GM23338 (cell line): Measurements from ENCODE around the gene AOC2. TPM values are rescaled to one million over a fixed set of nuclear protein-coding genes. Genes with fewer than 3 reads are reported as not detected.
"Not testable (repeated sequence)": the region's sequence is repeated elsewhere in the genome, so short reads cannot be mapped to it uniquely, and the experiment has no call there.

Experiments
- ATAC-seq: fragments of 200-7000 bp; cut with Tn5 transposase; 3 replicates; pipeline ENCODE4 v1.9.1; 2020
- DNase-seq: peaks from one replicate; pipeline ENCODE4 v3.0.0-alpha.2; 2015; ENCODE audit warnings: low spot score
- H2AFZ ChIP-seq: fragments of 200-600 bp; sonication (generic); 2 replicates; pipeline ENCODE4 v1.8.0; 2016; ENCODE audit warnings: antibody characterized with exemption, mild to moderate bottlenecking, moderate library complexity
- H3F3A ChIP-seq: fragments of 200-600 bp; sonication (generic); replicated peaks from 2 replicates; pipeline ENCODE4 v1.8.0; 2017; ENCODE audit warnings: antibody characterized with exemption, mixed run types, low read depth
- H3K27ac ChIP-seq: fragments of 200-600 bp; sonication (generic); 2 replicates; pipeline ENCODE4 v1.6.1; 2016; ENCODE audit warnings: low read depth
- H3K27me3 ChIP-seq: fragments of 200-600 bp; sonication (generic); 2 replicates; pipeline ENCODE4 v1.8.0; 2016; ENCODE audit warnings: mild to moderate bottlenecking, mixed run types, moderate library complexity; ENCODE audit not compliant: insufficient read depth
- H3K36me3 ChIP-seq: fragments of 200-600 bp; sonication (generic); 2 replicates; pipeline ENCODE4 v1.8.0; 2016; ENCODE audit warnings: mild to moderate bottlenecking; ENCODE audit not compliant: insufficient read depth
- H3K4me1 ChIP-seq: fragments of 200-600 bp; sonication (generic); 2 replicates; pipeline ENCODE4 v1.8.0; 2016; ENCODE audit warnings: mild to moderate bottlenecking, moderate library complexity; ENCODE audit not compliant: insufficient read depth
- H3K4me2 ChIP-seq: fragments of 200-600 bp; sonication (generic); 2 replicates; pipeline ENCODE4 v1.7.1; 2017; ENCODE audit warnings: mixed run types
- H3K4me3 ChIP-seq: fragments of 200-600 bp; sonication (generic); 2 replicates; pipeline ENCODE4 v1.6.1; 2016; ENCODE audit warnings: mixed run types
- H3K79me2 ChIP-seq: fragments of 200-600 bp; sonication (generic); replicated peaks from 2 replicates; pipeline ENCODE4 v1.8.0; 2017; ENCODE audit warnings: mild to moderate bottlenecking; ENCODE audit not compliant: insufficient read depth
- H3K9me2 ChIP-seq: fragments of 200-600 bp; sonication (generic); 2 replicates; pipeline ENCODE4 v1.8.0; 2017; ENCODE audit not compliant: insufficient read depth
- H4K20me1 ChIP-seq: fragments of 200-600 bp; sonication (generic); replicated peaks from 2 replicates; pipeline ENCODE4 v1.8.0; 2017; ENCODE audit warnings: mild to moderate bottlenecking; ENCODE audit not compliant: insufficient read depth
- H3K27ac Mint-ChIP-seq: 2 replicates; pipeline ENCODE4 v1.8.0; 2020; ENCODE audit warnings: inconsistent platforms, mild to moderate bottlenecking, moderate library complexity, mixed read lengths
- H3K27me3 Mint-ChIP-seq: 3 replicates; pipeline ENCODE4 v1.8.0; 2022; ENCODE audit warnings: low read depth, mild to moderate bottlenecking, moderate library complexity, mixed read lengths, inconsistent platforms; ENCODE audit not compliant: insufficient read depth, poor library complexity
- H3K36me3 Mint-ChIP-seq: 3 replicates; pipeline ENCODE4 v1.8.0; 2021; ENCODE audit warnings: low read depth, mild to moderate bottlenecking, inconsistent platforms, moderate library complexity, mixed read lengths
- H3K4me1 Mint-ChIP-seq: 3 replicates; pipeline ENCODE4 v1.8.0; 2020; ENCODE audit warnings: mild to moderate bottlenecking, inconsistent platforms, mixed read lengths
- H3K4me3 Mint-ChIP-seq: 3 replicates; pipeline ENCODE4 v1.8.0; 2021; ENCODE audit warnings: moderate library complexity, mild to moderate bottlenecking, inconsistent platforms, mixed read lengths
- H3K9me3 Mint-ChIP-seq: 3 replicates; pipeline ENCODE4 v1.8.0; 2020; ENCODE audit warnings: moderate library complexity, mild to moderate bottlenecking, inconsistent platforms, mixed read lengths
- CREB1 ChIP-seq: fragments of 250-450 bp; sonication (Bioruptor Pico); IDR thresholded peaks from 2 replicates; pipeline ENCODE4 v1.5.0; 2020; ENCODE audit warnings: low read depth, mild to moderate bottlenecking, moderate library complexity
- ETS1 ChIP-seq: IDR thresholded peaks from 2 replicates; pipeline ENCODE4 v1.6.1; 2016; ENCODE audit warnings: antibody characterized with exemption
- EZH2 ChIP-seq: fragments of 200-600 bp; sonication (generic); IDR thresholded peaks from one replicate; pipeline ENCODE4 v1.8.0; 2017; ENCODE audit warnings: antibody characterized with exemption, mild to moderate bottlenecking, low read depth; ENCODE audit not compliant: unreplicated experiment
- NANOG ChIP-seq: IDR thresholded peaks from 2 replicates; pipeline ENCODE4 v1.6.1; 2016; ENCODE audit warnings: antibody characterized with exemption, borderline replicate concordance
- REST ChIP-seq: IDR thresholded peaks from one replicate; pipeline ENCODE4 v1.6.1; 2018; ENCODE audit warnings: antibody characterized with exemption; ENCODE audit not compliant: unreplicated experiment
- ZNF114 ChIP-seq: fragments of 250-450 bp; sonication (Bioruptor Pico); IDR thresholded peaks from 2 replicates; pipeline ENCODE4 v1.5.0; 2020; ENCODE audit warnings: mild to moderate bottlenecking, moderate library complexity
- polyA plus RNA-seq: library from polyadenylated mRNA; unstranded; fragments of >200 nt; fragmentation: Nextera tagmentation; extraction: Ambion mirVana; gene quantifications from 2 replicates; pipeline ENCODE4 v1.2.1, GENCODE V29; 2016
- total RNA-seq: library from RNA; depleted of rRNA; stranded (reverse); fragments of >200 nt; shearing (Covaris generic); gene quantifications from 2 replicates; pipeline ENCODE4 v1.2.3, GENCODE V29; 2014

Gene AOC2
- total and polyA plus RNA-seq, 2 experiments from 2014 or later: 2.0 to 5.8 TPM

DNA sequence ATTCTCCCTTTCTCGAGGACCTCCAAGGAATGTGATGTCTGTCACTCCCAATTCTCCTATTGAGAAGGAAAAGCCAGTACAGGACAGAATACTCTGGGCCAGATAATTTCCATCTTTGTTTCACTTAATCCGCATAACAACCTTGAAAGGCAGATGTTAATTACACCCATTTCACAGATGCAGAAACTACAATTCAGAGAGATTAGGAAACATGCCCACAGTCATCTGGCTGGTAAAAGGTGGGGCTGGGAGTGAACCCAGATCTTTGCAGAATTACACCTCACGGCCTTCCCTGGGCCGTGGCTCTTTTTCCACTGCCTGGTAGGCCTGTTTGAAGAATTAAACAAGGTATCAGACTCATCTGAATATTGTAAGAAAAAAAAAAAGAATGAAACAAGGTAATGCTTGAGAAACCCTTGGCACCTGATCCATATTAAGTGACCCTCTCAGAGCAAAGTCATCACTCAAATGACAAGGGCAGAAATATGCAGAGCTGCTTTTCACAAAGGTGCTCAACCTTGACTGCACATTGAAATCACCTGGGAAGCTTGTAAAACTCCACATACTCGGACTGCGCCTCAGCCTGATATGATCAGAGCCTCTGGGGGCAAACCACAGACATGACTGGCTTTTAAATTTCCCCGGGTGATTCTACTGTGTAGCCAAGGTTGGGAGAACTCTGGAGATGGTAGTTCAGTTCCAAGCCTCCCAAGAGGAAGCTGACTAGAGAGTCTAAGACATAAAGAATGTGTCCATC is 39.6 kb downstream of the AOC2 start:
- no peak for TF ChIP-seq NANOG
- no peak for TF ChIP-seq ZNF114
- no peak for TF ChIP-seq ETS1
- no peak for TF ChIP-seq CREB1 (CRISPR knock-in tag)
- TF ChIP-seq EZH2: no peak
- no peak for TF ChIP-seq REST
- H3K36me3 ChIP-seq: no peaks in the 10 kb centered on the region

GRCh38 chr17:42885806-42886205 is 41.4 kb downstream of the AOC2 start:
- not testable (repeated sequence) for ATAC-seq

More for the DNA sequence above, 39.6 kb downstream of the AOC2 start:
- Mint-ChIP-seq H3K36me3 (no peaks in the 10 kb centered on the region), H3K27ac (no peak overlapping the region), H3K27me3 (peaks cover 2% of the 10 kb centered on the region), H3K9me3 (no peaks in the 10 kb centered on the region), H3K4me1 (peaks cover 6% of the 10 kb centered on the region; the same call in 1 of the 3 replicates), H3K4me3 (no peak overlapping the region)
- no peaks in the 10 kb centered on the region for H3K79me2 ChIP-seq
- no peaks in the 10 kb centered on the region for H3K9me2 ChIP-seq
- no peak overlapping the region for H2AFZ ChIP-seq
- no peak overlapping the region for H3K4me2 ChIP-seq
- no peak overlapping the region for H3K4me3 ChIP-seq
- peaks cover under 1% of the 10 kb centered on the region; the same call in 1 of the 2 replicates for H3K27me3 ChIP-seq
- no peak overlapping the region for H3K27ac ChIP-seq
- DNase-seq: no peak
- H3K4me1 ChIP-seq: peaks cover 2% of the 10 kb centered on the region; the same call in 1 of the 2 replicates
- no peaks in the 10 kb centered on the region for H3F3A ChIP-seq
- ATAC-seq: no peak
- H4K20me1 ChIP-seq: no peaks in the 10 kb centered on the region

More at GRCh38 chr17:42885806-42886205, 41.4 kb downstream of the AOC2 start:
- not testable (repeated sequence) for H3K9me3 Mint-ChIP-seq, H3K4me3 ChIP-seq, H4K20me1 ChIP-seq, H3K27ac ChIP-seq, H2AFZ ChIP-seq, H3K79me2 ChIP-seq, H3K27me3 ChIP-seq, H3K4me2 ChIP-seq, H3K27ac Mint-ChIP-seq, H3F3A ChIP-seq, H3K4me1 Mint-ChIP-seq, H3K9me2 ChIP-seq, H3K27me3 Mint-ChIP-seq, H3K4me1 ChIP-seq, DNase-seq, H3K4me3 Mint-ChIP-seq, H3K36me3 Mint-ChIP-seq, H3K36me3 ChIP-seq
